Skin epidermis (tissue), 12 donors: ENCODE results near the gene NRG3.

Experiments used
- H3K27ac ChIP-seq, 21 experiments: fragments of 200-600 bp; sonication (generic) in 11 of 21; one replicate each; pipeline ENCODE4 v1.5.0; 2020; ENCODE audit warnings: mild to moderate bottlenecking in 3 of 21, inconsistent platforms in 2 of 21, moderate library complexity in 2 of 21
- H3K4me3 ChIP-seq, 7 experiments: fragments of 200-600 bp; sonication (generic) in 2 of 7; one replicate each; pipeline ENCODE4 v1.5.0; 2020; ENCODE audit warnings: inconsistent platforms in 2 of 7, mild to moderate bottlenecking in 2 of 7, moderate library complexity in 1 of 7

The NRG3 gene

DNA sequence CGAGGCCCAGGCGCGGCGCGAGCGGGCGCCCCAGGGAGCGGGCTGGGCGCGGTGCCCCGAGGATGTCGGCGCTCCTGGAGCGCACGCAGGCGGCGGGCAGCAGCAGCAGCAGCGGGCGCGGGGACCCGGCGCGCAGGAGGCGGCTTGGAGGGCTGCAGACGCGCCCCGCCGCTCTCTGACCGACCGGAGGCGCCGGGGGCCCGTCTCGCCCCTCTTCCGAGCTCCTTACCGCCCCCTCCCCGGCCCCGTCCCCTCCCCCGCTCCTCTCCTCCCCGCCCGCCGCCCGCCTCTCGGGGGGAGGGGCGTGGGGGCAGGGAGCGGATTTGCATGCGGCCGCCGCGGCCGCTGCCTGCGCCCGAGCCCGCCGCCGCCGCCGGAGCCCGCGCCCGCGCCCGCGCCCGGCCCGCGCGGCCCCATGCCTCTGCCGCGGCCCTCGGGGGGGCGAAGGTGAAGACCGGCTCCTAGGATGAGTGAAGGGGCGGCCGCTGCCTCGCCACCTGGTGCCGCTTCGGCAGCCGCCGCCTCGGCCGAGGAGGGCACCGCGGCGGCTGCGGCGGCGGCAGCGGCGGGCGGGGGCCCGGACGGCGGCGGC, at the start of gene NRG3:
TSS of gene NRG3 (plus strand) at position 320 of the 592 bp plus-strand sequence.
- no peak within 1 kb of the TSS for H3K27ac ChIP-seq
- H3K4me3 ChIP-seq: peak within 1 kb of the TSS in 3 of 7 experiments; percentile 14 to 30 (median 19)

DNA sequence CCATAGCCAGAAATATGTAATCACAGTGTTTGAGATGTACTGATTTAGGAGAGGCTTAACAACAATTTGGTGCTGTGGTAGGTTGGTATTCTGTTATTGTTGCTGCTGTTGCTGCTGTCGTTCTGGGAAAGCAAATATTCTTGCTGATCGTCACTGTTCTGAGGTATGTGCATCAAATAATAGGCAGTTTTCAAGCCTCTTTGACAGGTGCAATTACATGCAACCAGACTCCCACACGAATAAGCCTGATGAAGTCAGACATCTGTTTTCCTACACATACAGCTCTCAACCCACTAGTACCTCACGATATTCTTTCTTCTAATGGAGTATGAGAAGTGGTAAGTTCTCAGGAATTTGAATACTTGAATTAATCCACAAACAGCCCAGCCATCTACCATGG, 46.7 kb upstream of the NRG3 start:
- Histone ChIP-seq H3K4me3 (no peak overlapping the region), H3K27ac (no peak overlapping the region)

GRCh38 chr10:81831060-81831459, 43.9 kb upstream of the NRG3 start:
- Histone ChIP-seq H3K27ac (no peak overlapping the region), H3K4me3 (no peak overlapping the region)

GRCh38 chr10:81838950-81839349, 36.0 kb upstream of the NRG3 start:
- Histone ChIP-seq H3K27ac (no peak overlapping the region), H3K4me3 (no peak overlapping the region)

GRCh38 chr10:81843042-81843441, 32.0 kb upstream of the NRG3 start:
- no peak overlapping the region for H3K4me3 ChIP-seq
- H3K27ac ChIP-seq: no peak overlapping the region

DNA sequence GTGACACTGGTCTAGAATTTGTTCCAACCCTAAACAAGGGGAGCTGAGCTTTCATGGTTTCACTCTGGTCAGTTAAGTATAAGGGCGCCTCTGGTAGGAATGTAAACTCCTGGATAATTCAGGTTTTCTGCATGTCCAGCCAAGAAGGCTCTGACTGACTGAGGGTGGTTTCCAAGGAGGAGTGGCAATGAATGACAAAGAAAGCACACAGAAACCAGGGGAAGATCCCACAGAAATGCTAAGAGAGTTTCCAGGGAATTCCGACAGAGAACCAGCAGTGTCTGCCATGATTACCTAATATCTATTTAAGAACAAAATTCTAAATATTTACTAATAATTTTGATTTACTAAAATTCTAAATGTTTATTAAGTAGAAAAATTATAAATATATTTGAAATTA, 27.3 kb upstream of the NRG3 start:
- H3K4me3 ChIP-seq: no peak overlapping the region
- H3K27ac ChIP-seq: no peak overlapping the region

DNA sequence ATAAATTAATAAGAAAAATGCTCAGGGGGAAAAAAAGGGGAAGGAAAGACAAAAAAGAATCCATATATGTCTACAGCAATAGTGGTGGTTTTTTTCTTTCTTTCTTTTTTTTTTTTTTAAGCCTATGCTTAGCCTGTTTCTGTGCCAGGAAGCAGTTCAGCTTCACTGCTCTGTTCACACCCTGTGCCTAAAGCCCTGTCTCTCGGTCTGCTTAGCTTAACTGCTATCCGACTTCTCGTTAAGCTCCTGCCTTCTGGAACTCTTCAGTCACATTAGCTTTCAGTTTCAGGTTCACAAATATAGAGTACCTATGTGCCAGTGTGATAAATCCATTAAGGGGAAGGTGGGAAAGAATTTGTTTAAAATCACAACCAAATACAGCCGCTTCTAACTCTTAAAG, 26.5 kb upstream of the NRG3 start:
- Histone ChIP-seq H3K4me3 (no peak overlapping the region), H3K27ac (no peak overlapping the region)

GRCh38 chr10:81848931-81849330, 26.1 kb upstream of the NRG3 start:
- no peak overlapping the region for H3K4me3 ChIP-seq
- H3K27ac ChIP-seq: no peak overlapping the region

- H3K4me3 ChIP-seq: no peak overlapping the region
- no peak overlapping the region for H3K27ac ChIP-seq
These were observed 12.4 kb upstream of the NRG3 start for GRCh38 chr10:81862596-81862995.

- H3K27ac ChIP-seq: no peak overlapping the region
- no peak overlapping the region for H3K4me3 ChIP-seq
These were observed 11.2 kb upstream of the NRG3 start for GRCh38 chr10:81863771-81864170.

DNA sequence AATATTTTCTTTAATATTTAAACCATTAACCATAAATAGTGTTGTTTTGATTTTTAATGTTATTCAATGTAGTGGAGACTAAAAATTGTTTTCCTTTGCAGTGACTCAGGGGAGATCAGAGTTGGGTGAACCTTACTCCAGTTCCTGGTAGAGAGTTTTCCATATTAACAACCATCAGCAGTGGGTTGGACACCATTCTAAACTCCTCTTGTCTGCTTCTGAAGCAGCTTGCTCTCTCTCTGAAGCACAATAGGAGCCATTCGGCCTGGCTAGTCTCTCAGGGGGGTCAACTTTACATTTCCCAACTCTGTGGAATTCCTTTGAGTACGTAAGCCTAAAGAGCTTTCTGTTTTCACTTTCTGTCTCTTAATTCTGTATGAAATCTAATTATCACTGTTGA, 9.4 kb upstream of the NRG3 start:
- no peak overlapping the region for H3K27ac ChIP-seq
- H3K4me3 ChIP-seq: no peak overlapping the region

DNA sequence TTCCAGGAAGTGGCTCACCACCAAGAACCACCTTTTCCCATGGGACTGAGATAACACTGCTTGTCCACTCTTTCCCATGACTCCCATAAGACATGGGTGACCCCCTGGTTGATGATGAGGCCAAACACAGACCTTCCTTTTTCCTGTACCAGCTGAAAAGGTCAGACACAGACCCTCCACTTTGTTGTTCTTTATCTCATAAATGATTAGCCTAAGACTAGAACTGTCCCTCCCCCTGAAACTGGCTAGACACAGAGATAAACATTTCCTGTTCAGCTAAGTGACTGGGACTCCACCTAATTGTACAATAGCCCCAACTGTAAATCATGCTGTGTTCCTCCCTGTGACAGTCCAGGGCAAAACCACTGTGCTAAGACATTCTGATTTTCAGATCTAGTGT, 8.2 kb upstream of the NRG3 start:
- Histone ChIP-seq H3K27ac (no peak overlapping the region), H3K4me3 (no peak overlapping the region)

DNA sequence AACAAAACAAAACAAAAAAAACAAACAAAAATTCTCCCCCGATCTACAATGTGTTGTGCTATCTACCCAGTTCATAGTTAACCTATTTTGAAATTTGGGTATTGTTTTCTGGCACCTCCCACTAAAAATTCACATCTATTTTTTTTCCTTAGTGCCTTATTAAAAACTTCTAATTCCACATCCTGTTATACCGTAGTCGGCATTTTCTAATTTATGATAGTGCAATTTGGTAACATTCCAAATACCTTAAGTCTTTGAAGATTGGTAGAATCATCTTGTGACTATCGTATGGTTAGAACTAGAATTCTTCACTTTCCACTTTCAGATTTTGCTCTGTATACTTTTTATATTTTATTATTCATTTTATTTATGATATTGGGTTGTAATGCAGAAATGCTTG, 4.5 kb upstream of the NRG3 start:
- H3K4me3 ChIP-seq: no peak overlapping the region
- no peak overlapping the region for H3K27ac ChIP-seq

DNA sequence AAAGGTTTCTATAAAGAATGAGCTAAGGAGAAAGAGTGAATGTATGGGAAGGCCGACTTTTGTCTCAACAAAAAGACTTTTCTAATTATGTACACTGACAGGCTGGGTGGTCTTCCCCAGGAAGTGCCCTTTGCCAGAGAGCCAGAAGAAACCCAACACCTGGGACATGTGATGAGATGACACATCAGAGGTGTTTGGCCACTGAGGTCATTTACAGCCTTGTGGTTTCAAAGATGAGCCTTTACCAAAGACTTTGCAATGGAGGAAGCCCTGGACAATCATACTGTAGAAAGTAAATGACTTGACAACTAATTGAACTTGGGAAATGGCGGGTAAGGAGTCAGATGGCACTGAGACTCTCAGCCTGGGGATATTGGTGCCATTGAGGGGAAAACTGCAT, 3.4 kb upstream of the NRG3 start:
- no peak overlapping the region for H3K27ac ChIP-seq
- no peak overlapping the region for H3K4me3 ChIP-seq

- H3K27ac ChIP-seq: no peak overlapping the region
These were observed 2.7 kb upstream of the NRG3 start for GRCh38 chr10:81872206-81872862.

DNA sequence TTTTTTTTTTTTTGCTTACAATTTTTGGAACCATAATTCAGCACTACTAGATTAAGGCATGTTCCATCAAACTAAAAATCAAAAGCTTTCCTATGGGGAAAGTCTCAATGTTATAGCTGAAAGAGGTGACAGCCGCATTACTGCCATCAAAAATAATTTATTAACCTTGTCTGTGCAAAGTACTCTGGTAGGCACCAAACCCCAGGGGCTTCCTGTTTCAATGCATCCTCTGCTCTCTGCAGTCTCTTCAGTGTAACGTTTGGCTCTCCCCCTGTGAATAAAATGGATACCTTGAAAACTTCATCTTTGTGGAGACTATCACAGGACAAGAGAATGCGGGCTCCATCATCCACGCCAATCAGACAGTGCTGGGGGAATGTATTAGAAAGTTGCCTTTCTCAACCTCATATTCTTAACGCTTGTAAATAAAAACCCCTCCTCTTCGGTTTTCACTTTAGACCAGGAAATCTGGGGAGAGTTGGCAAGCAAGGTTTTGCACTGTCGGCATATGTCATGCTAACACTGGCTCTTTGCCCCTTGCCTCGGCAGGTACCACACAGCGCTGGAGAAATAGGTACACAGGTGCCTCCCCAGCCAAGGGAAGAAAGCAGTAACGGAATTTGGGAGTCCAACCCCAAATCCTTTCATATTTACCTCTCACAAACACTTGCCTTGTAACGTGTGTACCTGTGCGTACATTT, 1.6 kb upstream of the NRG3 start:
- no peak overlapping the region for H3K4me3 ChIP-seq

More at GRCh38 chr10:81872206-81872862, 2.7 kb upstream of the NRG3 start:
- no peak overlapping the region for H3K4me3 ChIP-seq

GRCh38 chr10:81873932-81874816, 820 bp upstream of the NRG3 start:
- Histone ChIP-seq H3K4me3 (peak overlapping the region in 3 of 7 experiments; percentile 5 to 30 (median 14)), H3K27ac (no peak overlapping the region)

More for the DNA sequence above, 1.6 kb upstream of the NRG3 start:
- no peak overlapping the region for H3K27ac ChIP-seq

- Histone ChIP-seq H3K27ac (no peak overlapping the region), H3K4me3 (no peak overlapping the region)
These were observed 666 bp downstream of the NRG3 start for GRCh38 chr10:81875467-81876252.

- Histone ChIP-seq H3K27ac (no peak overlapping the region), H3K4me3 (no peak overlapping the region)
These were observed 1.5 kb downstream of the NRG3 start for GRCh38 chr10:81876253-81877077.
